NCI-H1694 treated with DMSO at 0.1 percent for 48 hours (cell line): ENCODE measurements around the gene VEGFB.

Source experiments
- DNase-seq: peaks from one replicate; lab custom pipeline; 2025; lab: John Stamatoyannopoulos, UW

VEGFB gene

DNA sequence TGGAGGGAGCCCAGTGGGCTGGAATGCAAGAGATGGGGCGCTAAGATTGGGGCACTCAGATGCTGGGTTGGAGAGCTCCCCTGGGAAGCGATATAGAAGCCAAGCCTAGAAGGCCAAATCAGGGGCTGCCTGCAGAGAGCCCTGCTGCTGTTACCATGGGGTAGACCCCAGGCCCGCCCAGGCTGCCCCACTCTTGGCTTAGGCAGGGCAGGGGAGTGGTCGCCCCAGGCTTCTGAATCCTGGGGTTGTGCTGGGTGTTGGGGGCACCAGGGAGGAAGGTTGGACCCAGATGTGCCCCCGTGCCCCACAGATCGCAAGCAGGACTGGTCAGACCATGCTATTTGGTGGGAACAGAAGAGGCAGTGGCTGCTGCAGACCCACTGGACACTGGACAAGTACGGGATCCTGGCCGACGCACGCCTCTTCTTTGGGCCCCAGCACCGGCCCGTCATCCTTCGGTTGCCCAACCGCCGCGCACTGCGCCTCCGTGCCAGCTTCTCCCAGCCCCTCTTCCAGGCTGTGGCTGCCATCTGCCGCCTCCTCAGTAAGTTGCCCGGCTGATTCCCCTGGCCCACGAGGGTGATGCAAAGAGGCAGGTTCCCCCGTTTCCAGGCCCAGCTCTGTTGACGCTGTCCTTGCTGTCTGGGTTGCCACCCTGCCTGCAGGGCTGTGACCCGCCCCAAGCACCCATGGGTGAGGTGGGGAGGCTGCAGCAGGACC, 23.9 kb upstream of the VEGFB start:
- DNase-seq, result peak; percentile 52

- no peak for DNase-seq
Observed at GRCh38 chr11:64211181-64211872, 23.1 kb upstream of the VEGFB start.

GRCh38 chr11:64216879-64217278, 17.5 kb upstream of the VEGFB start:
- no peak for DNase-seq

DNA sequence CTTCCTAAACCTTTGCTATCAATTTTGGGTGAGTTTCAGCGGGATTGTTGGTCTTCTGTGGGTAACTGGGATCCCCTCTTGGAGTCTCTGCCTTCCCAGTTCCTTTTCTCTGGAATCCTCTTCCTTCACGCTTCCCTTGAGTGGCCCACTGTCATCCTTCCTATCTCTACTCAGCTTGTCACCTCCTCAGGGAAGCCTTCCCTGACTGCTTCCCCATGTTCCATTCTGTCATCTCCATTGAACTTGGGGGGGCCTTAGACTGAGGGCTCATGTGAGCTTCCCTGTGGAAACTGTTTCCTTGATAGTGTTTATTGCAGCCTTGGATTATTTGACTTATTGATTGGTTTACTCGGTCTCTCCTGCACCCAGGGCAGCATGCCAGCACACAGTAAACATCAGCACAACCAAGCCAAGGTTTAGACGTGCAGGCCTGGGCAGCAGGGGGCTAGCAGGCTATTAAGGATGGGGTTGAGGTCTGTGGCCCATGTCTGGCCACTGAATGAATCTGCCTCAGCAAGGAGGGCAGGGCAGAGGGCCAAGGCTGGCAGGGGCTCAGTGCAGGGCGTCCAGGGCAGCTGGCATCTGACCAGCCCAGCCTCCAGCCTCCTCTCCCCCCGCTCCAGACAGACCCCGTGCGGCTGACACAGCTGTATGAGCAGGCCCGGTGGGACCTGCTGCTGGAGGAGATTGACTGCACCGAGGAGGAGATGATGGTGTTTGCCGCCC, 15.6 kb upstream of the VEGFB start:
- no peak for DNase-seq

GRCh38 chr11:64219354-64219684, 15.1 kb upstream of the VEGFB start:
- no peak for DNase-seq

DNA sequence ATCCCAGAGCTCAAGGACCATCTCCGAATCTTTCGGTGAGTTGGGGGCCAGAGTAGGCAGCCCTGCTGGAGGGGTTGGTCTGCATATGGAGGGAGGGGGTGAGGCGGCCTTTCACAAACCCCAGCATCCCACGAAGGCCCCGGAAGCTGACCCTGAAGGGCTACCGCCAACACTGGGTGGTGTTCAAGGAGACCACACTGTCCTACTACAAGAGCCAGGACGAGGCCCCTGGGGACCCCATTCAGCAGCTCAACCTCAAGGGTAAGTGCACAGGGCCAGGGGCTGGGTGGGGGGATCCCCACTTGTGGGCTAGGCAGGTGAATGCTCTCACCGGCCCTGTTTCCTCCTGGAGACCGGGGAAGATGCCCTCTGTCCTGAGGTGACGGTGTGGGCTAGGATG, 14.6 kb upstream of the VEGFB start:
- DNase-seq, result no peak

GRCh38 chr11:64220271-64220670, 14.1 kb upstream of the VEGFB start:
- no peak for DNase-seq

- no peak for DNase-seq
Observed at GRCh38 chr11:64220798-64221197, 13.6 kb upstream of the VEGFB start.

DNA sequence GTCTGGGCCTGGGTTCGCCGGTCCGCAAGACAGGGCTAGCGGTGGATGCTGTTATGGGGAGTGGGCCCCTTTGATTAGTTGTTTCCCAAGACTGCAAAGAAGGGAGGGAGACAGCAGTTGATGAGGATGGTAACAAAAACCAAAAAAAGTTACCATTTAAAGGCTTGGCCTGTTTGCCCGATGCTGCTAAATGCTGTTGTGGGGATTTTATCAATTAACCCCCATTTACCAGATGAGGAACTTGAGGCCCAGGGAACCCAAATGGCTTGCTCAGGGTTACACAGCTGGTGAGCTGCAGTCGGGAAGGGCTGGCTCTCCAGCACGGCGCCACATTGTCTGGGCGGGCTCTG, 11.8 kb upstream of the VEGFB start:
- DNase-seq, result no peak

- no peak for DNase-seq
Observed at GRCh38 chr11:64223001-64223651, 11.3 kb upstream of the VEGFB start.

GRCh38 chr11:64224151-64224890, 10.1 kb upstream of the VEGFB start:
- no peak for DNase-seq

GRCh38 chr11:64224891-64225607, 9.3 kb upstream of the VEGFB start:
- no peak for DNase-seq

DNA sequence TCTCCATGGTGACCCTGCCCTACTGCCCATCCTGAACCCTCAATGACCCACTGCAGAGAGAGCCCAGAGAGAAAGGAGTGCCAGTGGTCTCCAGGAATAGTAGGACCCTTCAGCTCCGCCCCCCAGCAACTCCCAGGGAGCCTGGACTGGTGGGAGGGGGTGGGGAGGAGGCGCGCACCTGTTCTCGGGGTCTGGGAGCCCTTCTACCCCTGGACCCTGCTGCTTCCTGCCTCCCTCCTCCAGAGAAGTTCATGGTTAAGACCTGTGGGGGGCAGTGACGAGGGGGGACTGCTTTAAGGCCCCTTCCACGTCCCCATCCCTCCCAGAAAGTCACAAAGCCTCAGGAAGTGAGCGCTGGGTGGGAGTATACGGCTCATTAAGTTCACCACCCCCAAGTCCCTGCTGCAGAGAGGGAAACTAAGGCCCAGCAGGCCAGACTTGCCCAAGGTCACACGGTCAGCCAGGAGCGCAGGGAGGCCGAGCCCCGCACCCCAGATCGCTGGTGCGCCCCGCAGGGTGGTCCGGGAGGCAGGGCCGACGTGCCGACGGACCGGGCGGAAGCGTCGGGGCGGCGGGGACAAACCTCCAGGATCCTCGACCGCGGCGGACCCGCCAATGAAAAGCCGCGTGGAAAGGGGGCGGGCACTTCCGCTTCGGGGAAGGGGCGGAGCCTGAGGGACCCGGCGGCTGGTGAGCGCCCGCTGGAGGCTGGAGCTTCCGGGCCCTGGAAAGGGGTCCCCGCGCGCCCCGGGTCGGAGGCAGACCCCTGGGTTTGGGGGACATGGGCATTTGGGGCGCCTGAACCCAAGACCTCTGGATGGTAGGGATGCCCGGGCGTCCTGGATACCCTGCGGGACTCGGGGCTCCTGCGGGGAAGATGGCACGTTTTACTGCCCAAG, 8.5 kb upstream of the VEGFB start, which contains the start of the genes NUDT22 and TRPT1:
Gene NUDT22, plus strand, starts transcription at position 667 of the 899 bp plus-strand sequence. CDS start 379 bp downstream, outside the sequence.
Gene TRPT1, minus strand, starts transcription at position 579 of the 899 bp plus-strand sequence. Its CDS starts 326 bp downstream, at position 253.
- peak; percentile 25 for DNase-seq

DNA sequence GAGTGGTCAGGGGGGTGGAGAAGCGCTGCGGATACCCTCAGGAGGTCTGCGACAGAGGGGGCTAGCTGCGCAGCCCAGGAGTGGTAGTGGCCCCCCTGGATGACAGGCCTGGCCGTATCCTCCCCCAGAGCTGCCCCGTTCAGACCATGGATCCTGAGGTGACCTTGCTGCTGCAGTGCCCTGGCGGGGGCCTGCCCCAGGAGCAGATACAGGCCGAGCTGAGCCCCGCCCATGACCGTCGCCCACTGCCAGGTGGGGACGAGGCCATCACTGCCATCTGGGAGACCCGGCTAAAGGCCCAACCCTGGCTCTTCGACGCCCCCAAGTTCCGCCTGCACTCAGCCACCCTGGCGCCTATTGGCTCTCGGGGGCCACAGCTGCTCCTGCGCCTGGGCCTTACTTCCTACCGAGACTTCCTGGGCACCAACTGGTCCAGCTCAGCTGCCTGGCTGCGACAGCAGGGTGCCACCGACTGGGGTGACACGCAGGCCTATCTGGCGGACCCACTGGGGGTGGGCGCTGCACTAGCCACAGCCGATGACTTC, 7.8 kb upstream of the VEGFB start:
- no peak for DNase-seq

- DNase-seq, result no peak
Observed at GRCh38 chr11:64227405-64227956, 6.9 kb upstream of the VEGFB start.

- DNase-seq, result no peak
Observed at GRCh38 chr11:64229090-64229743, 5.2 kb upstream of the VEGFB start.

GRCh38 chr11:64229744-64230170, 4.6 kb upstream of the VEGFB start:
- DNase-seq, result no peak

DNA sequence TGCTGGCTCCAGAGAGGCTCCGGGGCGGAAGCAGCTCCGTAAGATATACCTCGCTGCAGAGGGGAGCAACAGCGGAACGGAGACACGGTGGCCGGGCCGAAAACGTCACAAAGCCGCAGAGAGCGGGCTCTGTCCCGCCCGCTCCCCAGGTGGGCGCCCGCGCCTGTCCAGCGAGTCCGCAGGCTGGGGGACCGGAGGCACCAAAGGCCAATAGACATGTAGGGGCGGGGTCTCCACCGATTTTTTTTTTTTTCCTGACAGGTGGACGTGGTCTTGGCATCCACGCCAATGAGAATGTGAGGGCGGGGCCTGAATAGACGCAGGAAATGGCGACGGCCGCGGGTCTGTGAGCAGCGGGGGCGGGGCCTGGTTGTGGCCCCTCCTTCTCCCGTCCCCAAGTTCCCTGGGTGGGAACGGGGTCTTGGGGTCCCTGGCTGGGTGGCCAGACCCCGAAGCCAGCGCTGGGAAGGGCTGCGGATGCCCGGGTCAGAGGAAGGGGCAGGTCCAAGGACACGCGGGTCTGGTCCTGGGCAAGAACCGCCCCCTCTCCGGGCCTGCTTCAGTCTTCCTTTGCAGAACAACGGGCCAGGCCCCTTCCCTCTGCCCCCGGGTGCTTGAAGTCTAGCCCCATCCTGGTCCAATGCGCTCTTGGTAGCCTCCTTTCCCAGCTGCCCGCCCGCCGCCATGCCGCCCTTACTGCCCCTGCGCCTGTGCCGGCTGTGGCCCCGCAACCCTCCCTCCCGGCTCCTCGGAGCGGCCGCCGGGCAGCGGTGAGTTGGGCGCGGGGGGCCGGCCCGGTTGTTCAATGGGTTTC, 4.0 kb upstream of the VEGFB start, which contains the start of gene DNAJC4:
Gene DNAJC4, plus strand, starts transcription at position 378 of the 814 bp plus-strand sequence. Its CDS starts 307 bp downstream, at position 685.
- DNase-seq, result peak; percentile 61
